Activated CD4-positive, alpha-beta T cell treated with anti-CD3 and anti-CD28 coated beads, Interleukin-2, amount 10 ng/mL, durations not matched to agents 7 days and 5 days (primary cell): ENCODE data around the gene ARHGAP31. TPM values are rescaled to one million over a fixed set of nuclear protein-coding genes. Genes with fewer than 3 reads are reported as not detected.

Experiments used
- CTCF ChIA-PET: fragments of 350-600 bp; sonication (Branson Sonifier 250); formaldehyde crosslinking; loops from one replicate; lab custom pipeline; 2021; ENCODE audit warnings: antibody characterized with exemption; lab: Charles Lee
- POLR2A ChIA-PET: fragments of 350-600 bp; sonication (Branson Sonifier 250); formaldehyde crosslinking; loops from one replicate; lab custom pipeline; 2021; ENCODE audit warnings: antibody characterized with exemption; lab: Charles Lee
- DNase-seq: peaks from one replicate; pipeline ENCODE4 v3.0.0-alpha.2; 2020
- H3K27ac Mint-ChIP-seq: one replicate; pipeline ENCODE4 v1.8.0; 2021; ENCODE audit warnings: mild to moderate bottlenecking, moderate library complexity, mixed read lengths
- H3K27me3 Mint-ChIP-seq: one replicate; pipeline ENCODE4 v1.8.0; 2021; ENCODE audit warnings: mixed read lengths
- H3K36me3 Mint-ChIP-seq: one replicate; pipeline ENCODE4 v1.8.0; 2021; ENCODE audit warnings: low read depth, mixed read lengths
- H3K4me1 Mint-ChIP-seq: one replicate; pipeline ENCODE4 v1.8.0; 2021; ENCODE audit warnings: mixed read lengths
- H3K4me3 Mint-ChIP-seq: one replicate; pipeline ENCODE4 v1.8.0; 2021; ENCODE audit warnings: mild to moderate bottlenecking, moderate library complexity, mixed read lengths
- H3K9me3 Mint-ChIP-seq: one replicate; pipeline ENCODE4 v1.8.0; 2021; ENCODE audit warnings: mixed read lengths
- total RNA-seq, 2 experiments: library from RNA; stranded (reverse); gene quantifications; one replicate each; pipeline ENCODE4 v1.2.3, GENCODE V29; 2021

The ARHGAP31 gene
- total RNA-seq, 2 experiments from 2014 or later: 2.0 to 2.4 TPM

- Mint-ChIP-seq H3K36me3 (no peaks in the 10 kb centered on the region), H3K27ac (no peak overlapping the region), H3K4me1 (peaks cover 7% of the 10 kb centered on the region), H3K4me3 (no peak overlapping the region), H3K9me3 (no peaks in the 10 kb centered on the region), H3K27me3 (no peaks in the 10 kb centered on the region)
- ChIA-PET POLR2A (no interaction called here), CTCF (interaction anchor here (1.1 kb wide), 1 partner anchor 18 kb away, joined by 3 read pairs; no protein-coding TSS in a partner anchor)
- no peak for DNase-seq
These were observed 124.5 kb downstream of the ARHGAP31 start for GRCh38 chr3:119418641-119419040.

DNA sequence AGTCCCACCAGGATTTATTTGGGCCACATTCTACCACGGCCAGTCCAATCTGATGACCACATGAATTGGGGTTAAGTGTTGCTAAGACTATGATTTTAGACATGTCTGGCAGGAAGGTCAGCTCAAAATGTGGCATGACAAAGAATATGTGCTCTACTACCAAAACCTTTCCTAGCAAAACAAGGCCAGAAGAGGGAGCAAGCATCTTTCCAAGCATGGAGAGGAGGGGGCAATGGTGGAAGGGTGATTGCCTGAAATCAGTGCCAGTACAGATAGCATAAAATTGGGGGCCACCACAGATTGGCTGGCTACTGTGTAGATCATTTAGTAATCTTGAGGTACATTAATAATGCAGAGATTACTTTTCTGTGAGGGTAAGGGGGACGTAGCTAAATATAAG lies 126.0 kb downstream of the ARHGAP31 start:
- POLR2A ChIA-PET: no interaction called here
- CTCF ChIA-PET: interaction anchor here (0.6 kb wide), 1 partner anchor 80 kb away, joined by 3 read pairs; no protein-coding TSS in a partner anchor
- DNase-seq: no peak
- Mint-ChIP-seq H3K9me3 (no peaks in the 10 kb centered on the region), H3K27ac (no peak overlapping the region), H3K4me1 (peaks cover 7% of the 10 kb centered on the region), H3K4me3 (no peak overlapping the region), H3K27me3 (no peaks in the 10 kb centered on the region), H3K36me3 (no peaks in the 10 kb centered on the region)

DNA sequence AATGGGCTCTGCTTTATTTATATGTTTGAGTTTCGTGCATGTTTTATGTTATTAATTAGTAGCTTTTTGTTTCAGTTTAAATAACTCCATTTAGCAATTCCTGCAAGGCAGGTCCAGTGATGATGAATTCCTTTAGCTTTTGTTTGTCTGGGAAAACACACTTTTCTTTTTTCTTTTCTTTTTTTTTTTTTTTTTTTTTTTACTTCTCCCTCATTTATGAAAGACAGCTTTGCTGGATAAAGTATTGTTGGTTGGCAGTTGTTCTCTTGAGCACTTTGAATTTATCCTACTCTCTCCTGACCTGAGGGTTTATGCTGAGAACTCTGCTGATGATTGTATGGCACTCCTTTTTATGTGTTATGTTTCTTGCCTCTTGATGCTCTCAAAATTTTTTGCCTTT lies 133.5 kb downstream of the ARHGAP31 start:
- no peak for DNase-seq
- Mint-ChIP-seq H3K4me1 (no peaks in the 10 kb centered on the region), H3K27me3 (peaks cover 3% of the 10 kb centered on the region), H3K4me3 (no peak overlapping the region), H3K36me3 (peaks cover 53% of the 10 kb centered on the region), H3K9me3 (peaks cover 43% of the 10 kb centered on the region), H3K27ac (no peak overlapping the region)
- ChIA-PET POLR2A (no interaction called here), CTCF (interaction anchor here (1.2 kb wide), 1 partner anchor 36 kb away, joined by 4 read pairs; the partner anchor contains the start of gene TMEM39A)

DNA sequence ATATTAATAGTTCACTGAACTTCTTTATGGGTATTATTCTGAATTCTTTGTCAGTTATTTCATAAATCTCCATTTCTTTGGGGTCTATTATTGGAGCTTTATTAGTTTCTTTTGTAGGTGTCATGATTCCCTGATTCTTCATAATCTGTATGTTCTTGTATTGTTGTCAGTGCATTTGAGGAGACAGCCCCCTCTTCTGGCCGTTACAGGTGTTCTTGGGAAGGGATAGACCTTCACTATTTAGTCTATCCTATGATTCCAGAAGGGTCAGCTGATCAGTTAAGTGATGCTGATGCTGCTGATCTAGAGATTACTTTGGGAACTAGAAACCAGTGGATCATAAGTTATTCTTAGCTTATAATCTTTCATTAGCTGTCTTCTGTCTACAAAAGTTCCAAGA lies 134.4 kb downstream of the ARHGAP31 start:
- Mint-ChIP-seq H3K36me3 (peaks cover 61% of the 10 kb centered on the region), H3K9me3 (peaks cover 43% of the 10 kb centered on the region), H3K4me3 (no peak overlapping the region), H3K27ac (no peak overlapping the region), H3K4me1 (no peaks in the 10 kb centered on the region), H3K27me3 (peaks cover 3% of the 10 kb centered on the region)
- no peak for DNase-seq
- POLR2A ChIA-PET: no interaction called here
- CTCF ChIA-PET: interaction anchor here (0.6 kb wide), 1 partner anchor 70 kb away, joined by 3 read pairs; no protein-coding TSS in a partner anchor

DNA sequence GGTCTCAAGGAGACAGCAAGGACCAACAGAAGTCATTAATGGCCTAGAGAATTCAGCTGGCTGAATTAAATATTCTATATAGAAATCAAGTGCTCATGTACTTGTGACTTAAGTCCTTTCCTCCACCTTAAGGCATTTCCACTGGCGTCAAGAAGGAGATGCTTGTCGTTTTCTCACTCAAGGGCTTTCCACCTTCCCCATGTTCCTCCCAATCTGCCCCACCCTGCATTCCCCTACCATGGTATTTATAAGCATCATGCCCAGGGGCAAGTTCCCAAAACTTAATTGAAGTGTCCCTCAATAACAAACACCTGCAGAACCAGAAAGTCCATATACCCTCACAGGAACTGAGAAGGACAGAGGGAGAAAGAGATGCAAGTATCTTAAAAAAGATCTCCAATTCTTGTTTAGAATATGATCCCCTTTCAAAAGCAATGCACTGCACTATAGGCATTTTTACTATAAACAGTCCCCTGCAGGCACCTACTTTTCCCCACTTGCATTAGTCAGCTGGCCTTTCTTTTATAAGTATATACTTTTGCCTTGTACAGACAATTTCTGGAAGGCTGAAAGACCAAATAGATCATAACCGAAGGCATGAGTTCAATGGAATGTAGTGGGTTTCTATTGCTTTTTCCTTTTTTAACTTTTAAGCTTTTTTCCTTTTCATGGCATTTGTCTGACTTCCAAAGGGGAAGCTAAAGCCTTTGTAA lies 139.6 kb downstream of the ARHGAP31 start:
- H3K36me3 Mint-ChIP-seq: peaks cover 84% of the 10 kb centered on the region
- H3K27ac Mint-ChIP-seq: no peak overlapping the region
- CTCF ChIA-PET: interaction anchor here (1.0 kb wide), 1 partner anchor 32 kb away, joined by 3 read pairs; no protein-coding TSS in a partner anchor
- POLR2A ChIA-PET: no interaction called here
- H3K4me1 Mint-ChIP-seq: no peaks in the 10 kb centered on the region
- no peak for DNase-seq
- no peak overlapping the region for H3K4me3 Mint-ChIP-seq
- peaks cover 14% of the 10 kb centered on the region for H3K9me3 Mint-ChIP-seq
- no peaks in the 10 kb centered on the region for H3K27me3 Mint-ChIP-seq

GRCh38 chr3:119434703-119435102 lies 140.5 kb downstream of the ARHGAP31 start:
- CTCF ChIA-PET: interaction anchor here (1.2 kb wide), 1 partner anchor 309 kb away, joined by 3 read pairs; no protein-coding TSS in a partner anchor
- DNase-seq: no peak
- POLR2A ChIA-PET: no interaction called here
- H3K9me3 Mint-ChIP-seq: peaks cover 7% of the 10 kb centered on the region
- H3K4me3 Mint-ChIP-seq: no peak overlapping the region
- H3K27ac Mint-ChIP-seq: no peak overlapping the region
- H3K4me1 Mint-ChIP-seq: no peaks in the 10 kb centered on the region
- no peaks in the 10 kb centered on the region for H3K27me3 Mint-ChIP-seq
- H3K36me3 Mint-ChIP-seq: peaks cover 76% of the 10 kb centered on the region

GRCh38 chr3:119436977-119437376 lies 142.8 kb downstream of the ARHGAP31 start:
- ChIA-PET POLR2A (no interaction called here), CTCF (interaction anchor here (0.7 to 0.8 kb wide), 3 partner anchors 18 to 1237 kb away, joined by 3 to 4 read pairs (median 3); no protein-coding TSS in a partner anchor)
- Mint-ChIP-seq H3K36me3 (peaks cover 71% of the 10 kb centered on the region), H3K27ac (no peak overlapping the region), H3K4me3 (no peak overlapping the region), H3K27me3 (no peaks in the 10 kb centered on the region), H3K4me1 (no peaks in the 10 kb centered on the region), H3K9me3 (no peaks in the 10 kb centered on the region)
- no peak for DNase-seq

- no peaks in the 10 kb centered on the region for H3K27me3 Mint-ChIP-seq
- ChIA-PET CTCF (no interaction called here), POLR2A (no interaction called here)
- no peak overlapping the region for H3K27ac Mint-ChIP-seq
- H3K4me3 Mint-ChIP-seq: no peak overlapping the region
- H3K4me1 Mint-ChIP-seq: no peaks in the 10 kb centered on the region
- peaks cover 3% of the 10 kb centered on the region for H3K9me3 Mint-ChIP-seq
- DNase-seq: no peak
- H3K36me3 Mint-ChIP-seq: peaks cover 74% of the 10 kb centered on the region
These were observed 143.6 kb downstream of the ARHGAP31 start for GRCh38 chr3:119437691-119438258.

DNA sequence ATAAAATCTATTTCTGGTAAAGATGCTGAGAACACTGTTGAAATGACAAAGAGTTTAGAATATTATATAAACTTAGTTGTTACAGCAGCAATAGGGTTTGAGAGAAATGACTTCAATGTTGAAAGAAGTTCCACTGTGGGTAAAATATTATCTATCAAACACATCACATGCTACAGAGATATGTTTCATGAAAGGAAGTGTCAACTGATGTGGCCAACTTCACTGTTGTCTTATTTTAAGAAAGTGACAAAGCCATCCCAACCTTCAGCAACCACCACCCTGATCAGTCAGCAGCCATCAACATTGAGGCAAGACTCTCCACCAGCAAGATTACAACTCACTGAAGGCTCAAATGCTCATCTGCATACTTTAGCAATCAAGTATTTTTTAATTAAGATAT lies 149.0 kb downstream of the ARHGAP31 start:
- peaks cover 7% of the 10 kb centered on the region for H3K4me1 Mint-ChIP-seq
- DNase-seq: no peak
- peaks cover 5% of the 10 kb centered on the region for H3K9me3 Mint-ChIP-seq
- no peak overlapping the region for H3K4me3 Mint-ChIP-seq
- peaks cover 60% of the 10 kb centered on the region for H3K36me3 Mint-ChIP-seq
- H3K27ac Mint-ChIP-seq: no peak overlapping the region
- H3K27me3 Mint-ChIP-seq: no peaks in the 10 kb centered on the region
- CTCF ChIA-PET: no interaction called here
- POLR2A ChIA-PET: no interaction called here

- Mint-ChIP-seq H3K27ac (no peak overlapping the region), H3K9me3 (peaks cover 5% of the 10 kb centered on the region), H3K36me3 (peaks cover 62% of the 10 kb centered on the region), H3K4me1 (peaks cover 7% of the 10 kb centered on the region), H3K4me3 (no peak overlapping the region), H3K27me3 (no peaks in the 10 kb centered on the region)
- ChIA-PET CTCF (no interaction called here), POLR2A (no interaction called here)
- no peak for DNase-seq
These were observed 150.4 kb downstream of the ARHGAP31 start for GRCh38 chr3:119444590-119444989.

GRCh38 chr3:119453822-119454221 lies 159.6 kb downstream of the ARHGAP31 start:
- Mint-ChIP-seq H3K4me3 (no peak overlapping the region), H3K36me3 (peaks cover 57% of the 10 kb centered on the region), H3K9me3 (no peaks in the 10 kb centered on the region), H3K4me1 (no peaks in the 10 kb centered on the region), H3K27ac (no peak overlapping the region), H3K27me3 (no peaks in the 10 kb centered on the region)
- no peak for DNase-seq
- CTCF ChIA-PET: interaction anchor here (0.5 to 6.1 kb wide), 2 partner anchors 9 to 41 kb away, joined by 5 to 28 read pairs; partner anchors contain the start of gene TMEM39A
- POLR2A ChIA-PET: no interaction called here

DNA sequence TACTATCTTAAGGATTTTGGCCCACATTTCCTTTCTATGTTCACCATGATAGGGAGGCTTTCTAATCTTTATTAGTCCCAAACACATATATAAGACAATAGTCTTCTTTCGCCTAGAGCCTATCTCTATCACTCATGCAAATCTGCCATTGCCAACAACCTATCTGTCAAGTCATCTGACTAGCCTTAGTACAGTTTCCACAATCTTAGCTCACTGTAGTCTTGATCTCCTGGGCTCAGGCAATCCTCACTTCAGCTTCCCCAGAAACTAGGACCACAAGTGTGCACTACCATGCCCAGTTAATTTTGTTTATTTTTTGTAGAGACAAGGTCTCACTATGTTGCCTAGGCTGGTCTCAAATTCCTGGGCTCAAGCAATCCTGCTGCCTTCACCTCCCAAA lies 162.3 kb downstream of the ARHGAP31 start:
- ChIA-PET POLR2A (no interaction called here), CTCF (interaction anchor here (1.3 kb wide), 1 partner anchor 14 kb away, joined by 3 read pairs; no protein-coding TSS in a partner anchor)
- no peaks in the 10 kb centered on the region for H3K27me3 Mint-ChIP-seq
- no peak overlapping the region for H3K4me3 Mint-ChIP-seq
- H3K36me3 Mint-ChIP-seq: peaks cover 51% of the 10 kb centered on the region
- peaks cover 9% of the 10 kb centered on the region for H3K4me1 Mint-ChIP-seq
- no peak for DNase-seq
- H3K27ac Mint-ChIP-seq: no peak overlapping the region
- no peaks in the 10 kb centered on the region for H3K9me3 Mint-ChIP-seq

GRCh38 chr3:119457246-119457645 lies 163.1 kb downstream of the ARHGAP31 start:
- H3K9me3 Mint-ChIP-seq: no peaks in the 10 kb centered on the region
- CTCF ChIA-PET: no interaction called here
- H3K4me1 Mint-ChIP-seq: peaks cover 15% of the 10 kb centered on the region
- peaks cover 51% of the 10 kb centered on the region for H3K36me3 Mint-ChIP-seq
- POLR2A ChIA-PET: no interaction called here
- H3K4me3 Mint-ChIP-seq: no peak overlapping the region
- H3K27ac Mint-ChIP-seq: no peak overlapping the region
- no peaks in the 10 kb centered on the region for H3K27me3 Mint-ChIP-seq
- no peak for DNase-seq
